ENCODE measurements around the gene CISTR.

Gene CISTR

DNA sequence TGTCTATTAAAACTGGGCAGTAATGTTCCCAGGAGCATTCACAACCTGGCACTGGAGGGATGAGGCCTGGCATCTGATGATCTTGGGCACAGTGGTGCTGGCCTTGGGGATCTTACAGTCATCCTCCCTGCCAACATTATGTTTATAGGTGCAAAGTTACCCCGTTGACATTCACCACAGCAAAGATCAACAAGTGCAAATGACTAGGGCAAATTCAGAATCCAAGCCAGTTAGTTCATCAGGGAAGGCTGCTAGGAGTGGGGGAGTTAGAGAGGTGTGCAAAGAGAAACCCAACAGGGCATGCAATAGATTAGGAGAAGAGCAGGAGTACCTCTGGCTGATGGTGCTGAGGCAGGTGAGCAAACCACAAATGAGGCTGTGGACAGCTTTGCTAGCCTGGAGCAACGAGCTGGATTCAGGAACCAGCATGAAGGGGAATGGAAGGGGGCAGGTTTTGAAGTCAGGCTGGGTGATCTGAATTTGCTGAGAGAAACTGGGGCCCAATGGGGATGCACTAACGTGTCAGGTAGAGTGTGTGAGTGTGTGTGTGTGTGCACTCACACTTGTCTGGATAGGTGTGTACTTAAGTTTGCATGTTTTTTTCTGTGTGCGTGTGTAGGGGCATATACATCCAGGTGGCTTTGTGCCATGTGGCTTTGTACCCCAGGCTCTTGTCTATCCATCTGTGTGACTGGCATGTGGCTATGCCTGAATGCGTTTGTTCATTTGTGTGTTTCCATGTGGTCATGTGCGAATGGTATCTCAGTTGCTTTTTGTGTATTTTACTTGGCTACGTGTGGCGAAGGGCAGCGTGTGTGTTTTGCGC is 1.6 kb downstream of the CISTR start:
- Histone ChIP-seq H3K4me3 (ENCODE audit: low read depth, low read length) (peak overlapping the region; percentile 49), H3K4me1 (peaks cover 3% of the 10 kb centered on the region; the same call in 1 of the 2 replicates), H3K27me3 (peaks cover 80% of the 10 kb centered on the region), H3K9me3 (no peaks in the 10 kb centered on the region), H3K36me3 (no peaks in the 10 kb centered on the region)
- DNase-seq: no peak
- TF ChIP-seq, protein P1, sequence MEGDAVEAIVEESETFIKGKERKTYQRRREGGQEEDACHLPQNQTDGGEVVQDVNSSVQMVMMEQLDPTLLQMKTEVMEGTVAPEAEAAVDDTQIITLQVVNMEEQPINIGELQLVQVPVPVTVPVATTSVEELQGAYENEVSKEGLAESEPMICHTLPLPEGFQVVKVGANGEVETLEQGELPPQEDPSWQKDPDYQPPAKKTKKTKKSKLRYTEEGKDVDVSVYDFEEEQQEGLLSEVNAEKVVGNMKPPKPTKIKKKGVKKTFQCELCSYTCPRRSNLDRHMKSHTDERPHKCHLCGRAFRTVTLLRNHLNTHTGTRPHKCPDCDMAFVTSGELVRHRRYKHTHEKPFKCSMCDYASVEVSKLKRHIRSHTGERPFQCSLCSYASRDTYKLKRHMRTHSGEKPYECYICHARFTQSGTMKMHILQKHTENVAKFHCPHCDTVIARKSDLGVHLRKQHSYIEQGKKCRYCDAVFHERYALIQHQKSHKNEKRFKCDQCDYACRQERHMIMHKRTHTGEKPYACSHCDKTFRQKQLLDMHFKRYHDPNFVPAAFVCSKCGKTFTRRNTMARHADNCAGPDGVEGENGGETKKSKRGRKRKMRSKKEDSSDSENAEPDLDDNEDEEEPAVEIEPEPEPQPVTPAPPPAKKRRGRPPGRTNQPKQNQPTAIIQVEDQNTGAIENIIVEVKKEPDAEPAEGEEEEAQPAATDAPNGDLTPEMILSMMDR (IDR thresholded peaks at IDR 0.05; ENCODE audit: low read depth, low read length): no peak

DNA sequence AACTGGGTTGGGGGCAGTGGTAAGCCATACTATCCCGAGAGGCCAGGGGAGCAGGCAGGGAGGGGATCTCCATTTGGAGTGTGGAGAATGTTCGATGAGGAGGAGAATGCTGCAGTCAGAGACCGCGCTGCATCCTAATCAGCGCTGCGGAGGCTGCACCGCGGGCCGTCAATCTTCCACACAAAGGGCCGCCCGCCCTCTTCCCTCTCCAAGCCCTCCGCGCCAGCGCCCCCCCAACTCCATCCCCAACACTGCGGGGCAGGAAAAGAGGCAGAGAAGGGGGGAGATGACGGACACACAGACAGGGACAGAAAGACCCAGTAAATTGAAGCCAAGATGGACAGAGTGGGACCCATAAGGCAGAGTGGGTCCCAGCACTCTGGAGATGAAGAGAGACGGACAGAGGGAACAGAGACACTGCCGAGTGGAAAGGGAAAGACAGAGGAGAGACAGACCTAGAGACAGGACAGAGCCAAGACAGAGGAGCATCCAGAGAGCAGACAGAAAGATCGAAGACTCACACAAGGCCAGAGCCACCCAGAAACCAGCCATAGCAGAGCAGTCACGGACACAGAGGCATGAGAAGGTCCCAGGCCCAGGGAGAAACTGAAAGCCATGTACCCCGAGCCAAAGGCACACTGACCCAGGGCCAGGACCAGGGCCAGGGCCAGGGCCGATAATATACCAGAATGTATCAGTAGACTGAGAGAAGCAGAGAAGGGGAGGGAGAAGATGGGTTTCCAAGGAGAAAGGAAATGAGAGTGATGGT is 3.5 kb downstream of the CISTR start:
- H3K4me3 ChIP-seq (ENCODE audit: low read depth, low read length): no peak overlapping the region
- TF ChIP-seq, protein P1 (IDR thresholded peaks at IDR 0.05; ENCODE audit: low read depth, low read length): no peak
- peaks cover 3% of the 10 kb centered on the region; the same call in 1 of the 2 replicates for H3K4me1 ChIP-seq
- H3K27me3 ChIP-seq: peaks cover 73% of the 10 kb centered on the region
- no peak for DNase-seq
- H3K9me3 ChIP-seq: no peaks in the 10 kb centered on the region
- H3K36me3 ChIP-seq: no peaks in the 10 kb centered on the region

DNA sequence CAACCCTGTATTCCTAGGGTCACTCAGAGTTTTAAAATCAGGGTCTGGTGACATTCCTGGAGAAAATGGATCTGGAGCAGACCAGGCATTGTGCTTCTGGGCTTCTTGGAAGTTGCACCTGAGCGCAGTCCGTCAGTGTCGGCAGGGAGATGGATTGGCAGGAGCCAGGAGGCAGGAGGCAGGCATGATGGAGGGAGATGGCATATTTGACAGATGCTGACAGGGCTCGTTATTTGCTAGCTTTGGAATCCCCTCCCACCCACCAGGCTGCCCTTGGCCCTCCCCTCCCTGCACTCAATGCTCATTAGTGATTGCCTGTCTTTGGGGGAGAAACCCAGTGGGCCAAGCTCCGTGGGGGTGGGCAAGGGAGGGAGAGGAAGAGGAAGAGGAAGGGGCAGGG is 4.7 kb downstream of the CISTR start:
- peaks cover 64% of the 10 kb centered on the region for H3K27me3 ChIP-seq
- no peaks in the 10 kb centered on the region for H3K36me3 ChIP-seq
- H3K4me1 ChIP-seq: peaks cover 3% of the 10 kb centered on the region; the same call in 1 of the 2 replicates
- TF ChIP-seq, protein P1 (IDR thresholded peaks at IDR 0.05; ENCODE audit: low read depth, low read length): no peak
- H3K9me3 ChIP-seq: no peaks in the 10 kb centered on the region
- H3K4me3 ChIP-seq (ENCODE audit: low read depth, low read length): no peak overlapping the region
- no peak for DNase-seq

DNA sequence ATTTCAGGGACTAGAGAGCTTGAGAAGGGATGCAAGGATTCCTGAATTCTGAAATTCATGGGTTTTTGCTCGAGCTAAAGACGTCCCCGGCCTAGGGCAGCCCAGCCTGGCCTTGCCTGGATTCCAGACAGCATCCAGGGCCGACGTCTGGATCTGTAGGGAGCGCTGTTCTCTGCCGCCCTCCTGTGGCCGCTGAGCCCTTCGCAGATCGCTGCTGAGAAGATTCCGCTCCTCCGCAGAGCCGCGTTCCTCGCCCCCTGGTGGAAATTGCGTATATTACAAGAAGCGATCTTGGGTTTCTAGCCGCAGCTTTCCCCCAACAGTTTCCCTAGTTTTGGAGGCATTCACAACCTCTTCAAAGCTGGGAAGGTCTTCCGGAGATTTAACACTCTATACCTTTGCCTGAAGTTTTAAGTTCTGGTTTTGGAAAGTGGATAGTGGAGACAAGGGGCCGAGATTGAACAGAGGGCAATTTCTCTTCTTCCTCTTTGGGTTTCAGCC is 5.1 kb downstream of the CISTR start:
- Histone ChIP-seq H3K4me3 (ENCODE audit: low read depth, low read length) (no peak overlapping the region), H3K4me1 (peaks cover 3% of the 10 kb centered on the region; the same call in 1 of the 2 replicates), H3K36me3 (no peaks in the 10 kb centered on the region), H3K27me3 (peaks cover 60% of the 10 kb centered on the region), H3K9me3 (no peaks in the 10 kb centered on the region)
- TF ChIP-seq, protein P1 (IDR thresholded peaks at IDR 0.05; ENCODE audit: low read depth, low read length): peak; percentile 100
- DNase-seq: peak; percentile 95

DNA sequence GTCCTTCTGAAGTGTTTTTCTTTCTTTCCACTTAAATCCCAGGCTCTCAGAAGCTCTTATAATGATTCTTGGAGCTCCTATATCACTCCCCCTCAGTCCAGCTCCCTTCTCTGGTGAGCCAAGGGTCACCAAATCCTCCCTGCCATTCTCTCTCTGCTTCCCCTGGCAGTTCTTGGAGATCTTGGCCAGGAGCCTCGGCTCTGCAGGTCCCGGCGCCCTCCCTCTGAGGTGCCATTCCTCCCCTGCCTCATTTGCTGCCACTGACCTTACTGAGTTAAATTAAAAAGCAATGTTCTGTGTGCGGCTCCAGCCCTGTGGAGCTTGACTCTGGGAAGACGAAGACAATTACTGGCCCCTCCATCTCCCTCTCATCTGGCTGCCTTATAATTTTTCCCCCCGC is 7.0 kb downstream of the CISTR start:
- Histone ChIP-seq H3K4me1 (no peaks in the 10 kb centered on the region), H3K9me3 (no peaks in the 10 kb centered on the region), H3K36me3 (no peaks in the 10 kb centered on the region), H3K27me3 (peaks cover 50% of the 10 kb centered on the region), H3K4me3 (ENCODE audit: low read depth, low read length) (no peak overlapping the region)
- TF ChIP-seq, protein P1 (IDR thresholded peaks at IDR 0.05; ENCODE audit: low read depth, low read length): no peak
- DNase-seq: no peak
